ENCODE measurements around the gene RGS3. TPM values are rescaled to one million over a fixed set of nuclear protein-coding genes. Genes with fewer than 3 reads are reported as not detected.

The RGS3 gene
- total RNA-seq, 1 donor from 2014 or later = 36.7 TPM

DNA sequence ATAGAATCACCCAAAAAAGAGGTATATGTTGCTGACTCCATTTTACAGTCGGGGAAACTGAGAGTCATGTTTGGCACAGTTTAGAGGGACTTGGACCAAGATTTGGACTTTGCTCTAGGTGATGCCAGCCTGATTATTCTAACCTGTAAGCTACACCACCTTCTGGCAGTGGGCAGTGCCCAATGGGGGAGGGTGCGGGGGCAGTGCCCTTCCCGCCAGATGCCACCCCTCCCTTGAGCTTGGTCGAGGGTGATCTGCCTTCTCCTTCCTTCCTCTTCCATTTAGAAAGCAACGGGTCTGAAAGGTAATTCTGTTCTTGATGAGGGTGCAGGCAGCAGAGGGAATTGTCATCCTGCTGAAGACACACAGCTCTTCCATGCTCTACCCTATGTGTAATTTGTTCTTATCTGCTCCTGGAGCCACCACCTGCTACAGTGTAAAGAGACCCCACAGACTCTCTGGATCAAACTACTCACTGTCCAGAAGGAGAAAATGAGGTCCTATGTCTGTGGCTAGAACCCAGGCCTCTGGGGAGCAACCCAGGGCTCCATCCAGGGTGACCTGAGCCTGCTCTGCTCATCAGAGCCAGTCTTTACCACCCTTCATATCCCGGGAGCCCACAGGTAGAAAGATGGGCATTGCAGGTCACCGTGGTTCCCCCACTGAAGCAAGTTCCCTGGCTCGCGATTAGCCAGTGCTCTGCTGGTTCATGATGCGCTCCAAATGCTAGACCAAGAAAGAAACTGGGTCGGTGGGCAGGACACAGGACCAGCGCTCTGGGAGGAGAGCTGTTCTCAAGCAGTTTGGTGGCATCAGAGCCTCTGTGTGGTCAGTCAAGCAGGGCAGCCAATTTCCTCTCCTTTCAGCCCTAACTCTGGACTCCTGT lies 156.2 kb downstream of the RGS3 start:
- Mint-ChIP-seq H3K4me1 (peaks cover 61% of the 10 kb centered on the region), H3K4me3 (no peak overlapping the region), H3K27ac (ENCODE audit: unreplicated experiment) (no peak overlapping the region), H3K36me3 (ENCODE audit: low read depth) (no peaks in the 10 kb centered on the region), H3K9me3 (peaks cover 3% of the 10 kb centered on the region), H3K27me3 (ENCODE audit: low read depth) (no peaks in the 10 kb centered on the region)
- DNase-seq (ENCODE audit: low read depth, low spot score) = no peak
- TF ChIP-seq, protein P1, sequence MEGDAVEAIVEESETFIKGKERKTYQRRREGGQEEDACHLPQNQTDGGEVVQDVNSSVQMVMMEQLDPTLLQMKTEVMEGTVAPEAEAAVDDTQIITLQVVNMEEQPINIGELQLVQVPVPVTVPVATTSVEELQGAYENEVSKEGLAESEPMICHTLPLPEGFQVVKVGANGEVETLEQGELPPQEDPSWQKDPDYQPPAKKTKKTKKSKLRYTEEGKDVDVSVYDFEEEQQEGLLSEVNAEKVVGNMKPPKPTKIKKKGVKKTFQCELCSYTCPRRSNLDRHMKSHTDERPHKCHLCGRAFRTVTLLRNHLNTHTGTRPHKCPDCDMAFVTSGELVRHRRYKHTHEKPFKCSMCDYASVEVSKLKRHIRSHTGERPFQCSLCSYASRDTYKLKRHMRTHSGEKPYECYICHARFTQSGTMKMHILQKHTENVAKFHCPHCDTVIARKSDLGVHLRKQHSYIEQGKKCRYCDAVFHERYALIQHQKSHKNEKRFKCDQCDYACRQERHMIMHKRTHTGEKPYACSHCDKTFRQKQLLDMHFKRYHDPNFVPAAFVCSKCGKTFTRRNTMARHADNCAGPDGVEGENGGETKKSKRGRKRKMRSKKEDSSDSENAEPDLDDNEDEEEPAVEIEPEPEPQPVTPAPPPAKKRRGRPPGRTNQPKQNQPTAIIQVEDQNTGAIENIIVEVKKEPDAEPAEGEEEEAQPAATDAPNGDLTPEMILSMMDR (conservative IDR thresholded peaks at IDR 0.05) = no peak

DNA sequence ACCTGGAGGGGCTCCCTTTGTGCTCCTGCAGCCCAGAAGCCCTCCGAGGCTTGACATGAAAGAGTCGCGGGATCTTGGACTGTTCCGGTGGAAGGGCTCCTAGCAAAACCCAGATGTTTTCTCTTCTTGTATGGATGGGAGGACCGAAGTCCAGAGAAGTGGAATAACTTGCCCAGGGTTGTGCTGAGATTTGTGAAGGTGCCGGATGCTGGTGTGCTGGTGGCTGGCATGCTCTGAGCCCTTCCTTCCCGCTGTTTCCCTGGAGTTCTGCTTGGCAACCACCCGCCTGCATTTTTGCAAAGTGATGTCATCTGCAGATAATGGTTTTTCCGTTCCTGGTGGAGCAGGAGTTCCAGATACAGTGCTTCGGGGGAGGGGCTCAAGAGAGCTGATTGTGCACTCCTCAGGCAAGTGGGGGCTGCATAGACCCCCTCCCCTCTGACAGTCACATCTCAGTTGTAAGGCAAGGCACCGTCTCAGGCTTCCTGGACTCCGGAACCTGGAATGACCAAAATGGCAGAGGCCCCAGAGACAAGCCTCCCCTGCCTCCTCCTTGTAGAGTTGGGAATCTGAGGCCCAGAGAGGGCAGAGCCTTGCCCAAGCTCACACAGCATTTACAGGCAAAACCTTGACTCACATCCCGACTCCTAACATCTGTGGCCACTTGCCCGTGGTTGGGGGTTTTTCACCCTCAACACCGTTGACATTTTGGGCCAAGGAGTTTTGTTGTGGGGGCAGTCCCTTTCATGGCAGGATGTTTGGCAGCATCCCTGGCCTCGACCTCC lies 157.0 kb downstream of the RGS3 start:
- TF ChIP-seq, protein P1 (conservative IDR thresholded peaks at IDR 0.05) = no peak
- Mint-ChIP-seq H3K27me3 (ENCODE audit: low read depth) (no peaks in the 10 kb centered on the region), H3K4me3 (peak overlapping the region; percentile 36), H3K9me3 (peaks cover 3% of the 10 kb centered on the region), H3K4me1 (peaks cover 56% of the 10 kb centered on the region), H3K27ac (ENCODE audit: unreplicated experiment) (peak overlapping the region; percentile 90), H3K36me3 (ENCODE audit: low read depth) (no peaks in the 10 kb centered on the region)
- DNase-seq (ENCODE audit: low read depth, low spot score) = no peak

DNA sequence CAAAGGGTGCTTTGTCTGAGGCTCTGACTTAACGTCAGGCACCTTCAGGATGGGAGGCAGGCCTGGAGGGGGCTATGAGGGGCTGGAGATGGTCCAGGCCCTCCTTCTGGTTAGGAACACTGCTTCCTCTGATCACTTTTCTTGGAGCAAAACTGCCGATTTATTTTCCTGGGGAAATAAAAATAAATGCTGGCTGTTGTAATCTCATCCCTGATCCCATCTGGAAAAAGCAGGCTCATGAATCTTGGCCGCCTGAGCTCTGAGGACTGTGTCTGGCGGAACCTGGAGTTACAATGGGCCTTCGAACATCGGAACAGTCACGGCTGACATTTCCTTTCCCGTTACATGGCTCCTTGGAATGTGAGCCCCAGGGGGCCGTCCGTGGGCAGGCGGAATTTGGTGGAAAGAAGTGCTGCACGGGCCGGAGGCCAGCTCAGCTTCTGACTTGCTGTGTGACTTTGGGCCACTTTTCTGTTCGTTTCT lies 157.8 kb downstream of the RGS3 start:
- Mint-ChIP-seq H3K27ac (ENCODE audit: unreplicated experiment) (peak overlapping the region; percentile 92), H3K4me1 (peaks cover 53% of the 10 kb centered on the region)

DNA sequence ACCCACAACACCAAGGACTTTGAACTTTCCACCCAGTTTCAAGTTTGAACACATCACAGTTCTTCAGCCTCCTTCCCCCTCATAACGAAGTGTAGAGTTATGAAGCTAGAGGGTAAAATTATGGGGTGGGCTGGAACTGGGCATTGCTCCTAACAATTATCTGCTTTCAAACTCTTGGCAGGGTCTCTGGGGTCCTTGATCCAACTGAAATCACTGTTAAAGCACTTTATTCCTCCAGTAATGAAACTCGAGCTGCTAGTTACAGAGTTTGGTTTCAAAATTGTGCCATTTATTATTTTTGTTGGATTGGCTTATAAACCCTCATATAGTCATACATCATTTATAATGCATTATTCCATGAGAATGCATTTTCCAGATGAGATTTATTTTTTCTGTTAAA lies 158.5 kb downstream of the RGS3 start:
- peaks cover 53% of the 10 kb centered on the region for H3K4me1 Mint-ChIP-seq
- DNase-seq (ENCODE audit: low read depth, low spot score) = no peak
- H3K27ac Mint-ChIP-seq (ENCODE audit: unreplicated experiment) = peak overlapping the region; percentile 92

More for the DNA sequence above, 157.8 kb downstream of the RGS3 start:
- no peak for DNase-seq (ENCODE audit: low read depth, low spot score)
- TF ChIP-seq, protein P1 (conservative IDR thresholded peaks at IDR 0.05) = no peak
- Mint-ChIP-seq H3K4me3 (no peak overlapping the region), H3K27me3 (ENCODE audit: low read depth) (no peaks in the 10 kb centered on the region), H3K9me3 (peaks cover 3% of the 10 kb centered on the region), H3K36me3 (ENCODE audit: low read depth) (no peaks in the 10 kb centered on the region)

More for the DNA sequence above, 158.5 kb downstream of the RGS3 start:
- Mint-ChIP-seq H3K4me3 (no peak overlapping the region), H3K9me3 (peaks cover 3% of the 10 kb centered on the region), H3K36me3 (ENCODE audit: low read depth) (no peaks in the 10 kb centered on the region), H3K27me3 (ENCODE audit: low read depth) (no peaks in the 10 kb centered on the region)
- TF ChIP-seq, protein P1 (conservative IDR thresholded peaks at IDR 0.05) = no peak
